ENCODE measurements around the gene KCNMB1.

Gene KCNMB1, protein sequence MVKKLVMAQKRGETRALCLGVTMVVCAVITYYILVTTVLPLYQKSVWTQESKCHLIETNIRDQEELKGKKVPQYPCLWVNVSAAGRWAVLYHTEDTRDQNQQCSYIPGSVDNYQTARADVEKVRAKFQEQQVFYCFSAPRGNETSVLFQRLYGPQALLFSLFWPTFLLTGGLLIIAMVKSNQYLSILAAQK

DNA sequence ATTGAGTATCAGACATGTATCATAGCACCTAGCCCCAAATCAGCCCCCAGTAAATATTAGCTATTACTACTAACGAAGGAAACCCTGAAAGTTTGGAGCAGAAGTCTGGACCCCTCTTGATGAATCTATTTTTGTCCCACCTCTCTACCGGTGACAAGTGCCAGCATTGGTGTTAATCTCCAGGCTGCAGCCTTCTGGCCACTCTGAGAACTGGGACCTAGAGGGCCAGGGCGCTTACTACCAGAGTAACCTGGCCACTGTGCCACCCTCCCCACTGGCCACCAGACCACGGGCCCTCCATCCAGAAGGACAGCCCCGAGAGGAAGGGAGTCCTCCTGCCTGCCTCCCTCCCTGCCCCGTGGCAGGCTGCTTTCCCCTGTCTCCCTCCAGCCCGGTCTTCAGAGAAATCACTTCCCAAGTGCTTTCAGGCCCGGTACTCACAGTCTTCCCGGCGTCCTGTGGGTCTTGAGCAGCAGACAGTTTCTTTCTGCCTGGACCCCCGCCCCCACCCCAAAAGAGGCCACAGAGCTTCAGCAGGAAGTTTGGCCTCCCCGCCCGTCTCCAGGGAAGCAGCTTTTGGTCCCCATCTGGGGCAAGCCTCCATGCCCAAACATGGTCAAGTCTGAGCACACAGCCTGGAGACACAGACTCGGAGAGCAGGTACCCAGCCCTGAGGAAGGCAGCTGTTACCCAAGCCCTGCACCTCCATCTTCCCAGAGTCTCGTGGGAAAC lies at the start of gene KCNMB1:
TSS of gene KCNMB1 (minus strand) at position 550 of the 732 bp plus-strand sequence. CDS start 3,920 bp downstream, outside the sequence.
- TF ChIP-seq, protein P1, sequence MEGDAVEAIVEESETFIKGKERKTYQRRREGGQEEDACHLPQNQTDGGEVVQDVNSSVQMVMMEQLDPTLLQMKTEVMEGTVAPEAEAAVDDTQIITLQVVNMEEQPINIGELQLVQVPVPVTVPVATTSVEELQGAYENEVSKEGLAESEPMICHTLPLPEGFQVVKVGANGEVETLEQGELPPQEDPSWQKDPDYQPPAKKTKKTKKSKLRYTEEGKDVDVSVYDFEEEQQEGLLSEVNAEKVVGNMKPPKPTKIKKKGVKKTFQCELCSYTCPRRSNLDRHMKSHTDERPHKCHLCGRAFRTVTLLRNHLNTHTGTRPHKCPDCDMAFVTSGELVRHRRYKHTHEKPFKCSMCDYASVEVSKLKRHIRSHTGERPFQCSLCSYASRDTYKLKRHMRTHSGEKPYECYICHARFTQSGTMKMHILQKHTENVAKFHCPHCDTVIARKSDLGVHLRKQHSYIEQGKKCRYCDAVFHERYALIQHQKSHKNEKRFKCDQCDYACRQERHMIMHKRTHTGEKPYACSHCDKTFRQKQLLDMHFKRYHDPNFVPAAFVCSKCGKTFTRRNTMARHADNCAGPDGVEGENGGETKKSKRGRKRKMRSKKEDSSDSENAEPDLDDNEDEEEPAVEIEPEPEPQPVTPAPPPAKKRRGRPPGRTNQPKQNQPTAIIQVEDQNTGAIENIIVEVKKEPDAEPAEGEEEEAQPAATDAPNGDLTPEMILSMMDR (IDR thresholded peaks at IDR 0.05; ENCODE audit: low read depth, low read length) = no peak
- H3K4me3 ChIP-seq (ENCODE audit: low read depth, low read length) = no peak within 1 kb of the TSS
- H3K36me3 ChIP-seq = no peaks in the 10 kb centered on the region
- H3K27me3 ChIP-seq (ENCODE audit: insufficient read depth, low read depth, severe bottlenecking) = peaks cover 84% of the 10 kb centered on the region
- H3K9me3 ChIP-seq (ENCODE audit: severe bottlenecking) = no peaks in the 10 kb centered on the region
- no peak within 1 kb of the TSS for H3K27ac ChIP-seq
- no peak for DNase-seq

DNA sequence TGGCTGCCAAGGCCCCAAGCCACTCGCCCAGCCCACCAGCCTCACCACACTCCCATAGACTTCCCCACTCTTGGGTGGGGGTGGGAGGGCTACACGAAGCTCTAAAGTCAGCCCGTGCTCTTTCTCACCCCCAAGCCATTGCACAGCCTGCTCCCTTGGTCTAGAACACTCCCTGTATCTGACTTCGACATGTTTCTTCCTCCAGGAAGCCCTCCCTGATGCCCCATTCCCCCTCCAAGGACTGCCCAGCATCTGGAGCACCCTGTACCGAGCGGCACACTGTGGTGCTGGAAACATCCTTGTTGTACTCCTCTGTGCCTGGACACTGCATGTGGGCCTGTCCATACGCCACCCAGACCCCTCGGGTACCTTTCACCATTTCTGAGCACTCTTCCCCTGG lies 49.4 kb upstream of the KCNMB1 start:
- Histone ChIP-seq H3K27me3 (ENCODE audit: insufficient read depth, low read depth, severe bottlenecking) (peaks cover 72% of the 10 kb centered on the region), H3K36me3 (no peaks in the 10 kb centered on the region), H3K27ac (no peak overlapping the region), H3K4me3 (ENCODE audit: low read depth, low read length) (no peak overlapping the region), H3K9me3 (ENCODE audit: severe bottlenecking) (no peaks in the 10 kb centered on the region)
- TF ChIP-seq, protein P1 (IDR thresholded peaks at IDR 0.05; ENCODE audit: low read depth, low read length) = no peak
- no peak for DNase-seq

DNA sequence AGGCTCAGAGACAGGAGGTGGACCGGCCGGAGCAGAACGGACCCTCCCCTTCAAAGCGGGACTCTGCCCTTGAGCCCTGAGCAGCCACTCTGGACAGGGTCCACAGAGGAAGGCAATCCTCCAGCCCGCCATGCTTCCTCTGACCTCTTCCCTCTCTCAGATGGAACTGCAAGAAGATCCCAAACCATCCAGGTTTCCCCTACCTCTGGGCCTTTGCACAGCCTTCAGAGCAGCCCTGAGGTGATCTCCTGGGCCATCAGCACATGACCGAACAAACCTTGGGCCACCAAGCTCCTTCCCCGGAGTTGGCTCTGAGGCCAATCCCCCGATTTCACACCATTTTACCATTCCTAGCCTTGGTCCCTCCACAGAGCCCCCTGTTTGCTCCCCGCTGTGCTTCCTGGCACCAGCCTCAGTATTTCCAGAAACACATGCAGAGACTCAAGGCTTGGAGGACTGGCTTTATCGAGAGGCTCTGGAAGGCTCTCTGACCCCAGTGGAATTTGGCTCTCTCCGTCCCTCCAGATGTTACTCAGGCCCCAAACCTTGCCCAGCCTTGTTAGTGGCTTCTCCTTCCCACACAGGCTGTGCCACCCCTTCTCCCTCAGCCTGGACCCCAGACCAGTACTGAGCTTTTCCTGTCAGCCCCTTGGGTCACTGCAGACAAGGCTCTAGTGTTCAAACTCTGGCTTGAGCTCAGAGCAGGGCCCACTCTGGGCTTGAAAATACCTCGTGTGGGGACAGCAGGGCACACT lies 48.6 kb upstream of the KCNMB1 start:
- peaks cover 77% of the 10 kb centered on the region for H3K27me3 ChIP-seq (ENCODE audit: insufficient read depth, low read depth, severe bottlenecking)
- H3K36me3 ChIP-seq = no peaks in the 10 kb centered on the region
- H3K27ac ChIP-seq = no peak overlapping the region
- no peak overlapping the region for H3K4me3 ChIP-seq (ENCODE audit: low read depth, low read length)
- H3K9me3 ChIP-seq (ENCODE audit: severe bottlenecking) = no peaks in the 10 kb centered on the region
- TF ChIP-seq, protein P1 (IDR thresholded peaks at IDR 0.05; ENCODE audit: low read depth, low read length) = no peak
- no peak for DNase-seq

DNA sequence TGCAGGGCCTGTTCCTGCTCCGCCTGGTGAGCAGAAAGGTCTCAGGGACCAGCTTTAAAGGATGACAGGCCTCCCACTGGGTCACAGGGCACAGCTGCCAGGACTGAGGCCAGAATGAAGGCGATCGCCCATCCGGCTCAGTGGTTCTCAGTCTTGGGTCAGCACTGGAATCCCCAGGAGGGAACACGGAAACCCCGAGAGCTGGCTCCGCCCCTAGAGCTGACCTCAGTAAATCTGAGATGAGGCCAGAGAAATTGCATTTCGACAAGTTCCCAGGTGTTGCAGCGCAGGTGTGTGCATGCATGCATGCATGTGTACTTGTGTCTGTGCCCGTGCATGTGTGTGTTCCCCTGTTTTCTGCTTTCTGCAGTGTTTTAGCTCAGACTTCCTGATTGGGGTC lies 47.2 kb upstream of the KCNMB1 start:
- Histone ChIP-seq H3K27ac (no peak overlapping the region), H3K4me3 (ENCODE audit: low read depth, low read length) (no peak overlapping the region), H3K9me3 (ENCODE audit: severe bottlenecking) (peaks cover 3% of the 10 kb centered on the region), H3K27me3 (ENCODE audit: insufficient read depth, low read depth, severe bottlenecking) (peaks cover 87% of the 10 kb centered on the region), H3K36me3 (no peaks in the 10 kb centered on the region)
- TF ChIP-seq, protein P1 (IDR thresholded peaks at IDR 0.05; ENCODE audit: low read depth, low read length) = no peak
- no peak for DNase-seq

DNA sequence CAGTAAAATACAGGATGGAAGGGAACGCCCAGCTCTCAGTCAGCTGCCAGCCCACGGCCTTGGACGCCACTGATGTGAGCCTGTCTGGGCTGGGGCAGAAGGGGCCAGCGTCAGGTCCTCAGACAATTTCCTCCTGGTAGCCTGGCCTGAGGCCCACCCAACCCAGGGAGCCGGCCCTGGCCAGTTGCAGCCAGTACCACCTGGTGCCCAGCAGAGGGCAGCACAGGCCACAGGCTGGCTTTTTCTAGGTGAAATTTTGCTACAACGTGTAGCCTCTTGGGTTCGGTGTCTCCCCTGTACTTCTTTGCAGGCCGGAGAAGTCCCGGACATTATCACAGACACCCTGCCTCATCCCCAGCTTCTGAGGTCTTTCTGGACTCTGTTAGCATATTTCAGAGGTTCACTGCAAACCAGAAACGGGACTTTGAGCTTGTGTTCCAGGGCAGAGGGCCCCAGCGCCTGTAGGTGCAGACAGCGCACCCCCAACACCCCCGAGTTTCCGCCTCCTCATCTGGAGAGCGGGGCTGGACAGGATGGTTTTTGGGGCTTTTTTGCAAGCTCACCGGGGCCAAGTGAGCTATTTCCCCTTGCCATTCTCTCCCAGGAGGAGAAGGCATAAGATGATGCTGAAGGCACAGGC lies 45.9 kb upstream of the KCNMB1 start:
- H3K27ac ChIP-seq = no peak overlapping the region
- TF ChIP-seq, protein P1 (IDR thresholded peaks at IDR 0.05; ENCODE audit: low read depth, low read length) = peak; percentile 93
- peak; percentile 30 for DNase-seq
- peaks cover 3% of the 10 kb centered on the region for H3K9me3 ChIP-seq (ENCODE audit: severe bottlenecking)
- H3K36me3 ChIP-seq = no peaks in the 10 kb centered on the region
- no peak overlapping the region for H3K4me3 ChIP-seq (ENCODE audit: low read depth, low read length)
- H3K27me3 ChIP-seq (ENCODE audit: insufficient read depth, low read depth, severe bottlenecking) = peaks cover 89% of the 10 kb centered on the region

Measured in WERI-Rb-1 (cell line).